Upper lobe of right lung (tissue), 1 donor: ENCODE data around the gene PRADC1. TPM values are rescaled to one million over a fixed set of nuclear protein-coding genes. Genes with fewer than 3 reads are reported as not detected.
A peak's percentile ranks its signal among the peaks of the same experiment; 100 is the strongest.

ENCODE experiments used
- ATAC-seq: fragments of 200-7000 bp; cut with Tn5 transposase; one replicate; pipeline ENCODE4 v1.9.1; 2020; ENCODE audit warnings: mild to moderate bottlenecking, moderate library complexity
- DNase-seq: peaks from one replicate; pipeline ENCODE4 v3.0.0-alpha.2; 2020
- H3K27ac ChIP-seq: fragments of 200-600 bp; one replicate; pipeline ENCODE4 v1.8.0; 2022
- H3K27me3 ChIP-seq: fragments of 200-600 bp; one replicate; pipeline ENCODE4 v1.8.0; 2022; ENCODE audit warnings: mild to moderate bottlenecking
- H3K36me3 ChIP-seq: fragments of 200-600 bp; one replicate; pipeline ENCODE4 v1.8.0; 2022
- H3K4me1 ChIP-seq: fragments of 200-600 bp; one replicate; pipeline ENCODE4 v1.8.0; 2022
- H3K4me3 ChIP-seq: fragments of 200-600 bp; one replicate; pipeline ENCODE4 v1.8.0; 2022; ENCODE audit warnings: mild to moderate bottlenecking
- H3K9me3 ChIP-seq: fragments of 200-600 bp; one replicate; pipeline ENCODE4 v1.8.0; 2022
- CTCF ChIP-seq: fragments of 200-600 bp; IDR thresholded peaks from one replicate; pipeline ENCODE4 v1.8.0; 2022; ENCODE audit warnings: antibody characterized with exemption
- intact Hi-C: fragments of 100-400 bp; cut with DNase I; formaldehyde crosslinking; loops from one replicate; pipeline ENCODE4 v1.11.0; 2022
- total RNA-seq: library from RNA; stranded (reverse); fragmentation: NEBNext Ultra II Directional; extraction: Animal tissue kit (Norgen Biotek cat#: 25700); gene quantifications from one replicate; pipeline ENCODE4 v1.2.1, GENCODE V29; 2021
- donor health status: DM: no; HTN: yes; CAD: no; lungs with severe emphysema.

The PRADC1 gene
- total RNA-seq, 1 donor from 2014 or later = 15.5 TPM

- H3K27ac ChIP-seq = no peak overlapping the region
- no peak for TF ChIP-seq CTCF
- intact Hi-C loops = no loop called here
- peaks cover 94% of the 10 kb centered on the region for H3K36me3 ChIP-seq
- ATAC-seq (no peak), DNase-seq (no peak)
- no peak overlapping the region for H3K4me3 ChIP-seq
- H3K4me1 ChIP-seq = no peaks in the 10 kb centered on the region
- H3K9me3 ChIP-seq = no peaks in the 10 kb centered on the region
- H3K27me3 ChIP-seq = no peaks in the 10 kb centered on the region
Observed at GRCh38 chr2:73246850-73247249, 13.8 kb upstream of the PRADC1 start.

GRCh38 chr2:73244580-73244979 is 11.5 kb upstream of the PRADC1 start:
- intact Hi-C loops = no loop called here
- no peaks in the 10 kb centered on the region for H3K9me3 ChIP-seq
- no peak overlapping the region for H3K4me3 ChIP-seq
- H3K27me3 ChIP-seq = no peaks in the 10 kb centered on the region
- H3K27ac ChIP-seq = no peak overlapping the region
- H3K4me1 ChIP-seq = peaks cover 6% of the 10 kb centered on the region
- peaks cover 92% of the 10 kb centered on the region for H3K36me3 ChIP-seq
- peak; percentile 3 for DNase-seq
- no peak for ATAC-seq
- no peak for TF ChIP-seq CTCF

GRCh38 chr2:73243884-73244570 is 11.0 kb upstream of the PRADC1 start:
- H3K36me3 ChIP-seq = peaks cover 89% of the 10 kb centered on the region
- no peak for TF ChIP-seq CTCF
- H3K4me3 ChIP-seq = no peak overlapping the region
- DNase-seq (peak; percentile 60), ATAC-seq (peak; percentile 81)
- intact Hi-C loops = no loop called here
- no peaks in the 10 kb centered on the region for H3K27me3 ChIP-seq
- no peak overlapping the region for H3K27ac ChIP-seq
- H3K9me3 ChIP-seq = no peaks in the 10 kb centered on the region
- peaks cover 7% of the 10 kb centered on the region for H3K4me1 ChIP-seq

GRCh38 chr2:73239776-73240175 is 6.7 kb upstream of the PRADC1 start:
- intact Hi-C loops = no loop called here
- Histone ChIP-seq H3K9me3 (no peaks in the 10 kb centered on the region), H3K4me3 (no peak overlapping the region), H3K27ac (no peak overlapping the region), H3K27me3 (no peaks in the 10 kb centered on the region), H3K4me1 (peaks cover 26% of the 10 kb centered on the region), H3K36me3 (peaks cover 54% of the 10 kb centered on the region)
- DNase-seq (no peak), ATAC-seq (no peak)
- TF ChIP-seq CTCF = no peak

GRCh38 chr2:73238976-73239375 is 5.9 kb upstream of the PRADC1 start:
- Histone ChIP-seq H3K4me3 (no peak overlapping the region), H3K9me3 (no peaks in the 10 kb centered on the region), H3K27me3 (no peaks in the 10 kb centered on the region), H3K4me1 (peaks cover 26% of the 10 kb centered on the region), H3K36me3 (peaks cover 46% of the 10 kb centered on the region), H3K27ac (no peak overlapping the region)
- no peak for ATAC-seq
- intact Hi-C loops = no loop called here
- DNase-seq = no peak
- TF ChIP-seq CTCF = no peak

GRCh38 chr2:73238149-73238548 is 5.1 kb upstream of the PRADC1 start:
- Histone ChIP-seq H3K9me3 (no peaks in the 10 kb centered on the region), H3K4me1 (peaks cover 26% of the 10 kb centered on the region), H3K27me3 (no peaks in the 10 kb centered on the region), H3K36me3 (peaks cover 38% of the 10 kb centered on the region), H3K27ac (no peak overlapping the region), H3K4me3 (no peak overlapping the region)
- intact Hi-C loops = no loop called here
- DNase-seq = no peak
- no peak for TF ChIP-seq CTCF
- ATAC-seq = no peak
